MM.1S (cell line): ENCODE data around the gene SLC24A3.

Experiments
- DNase-seq: peaks from one replicate; pipeline ENCODE4 v3.0.0-alpha.2; 2015
- H2AFZ ChIP-seq: fragments of 300-600 bp; sonication (generic); 2 replicates; pipeline ENCODE4 v1.6.0; 2016; ENCODE audit warnings: antibody characterized with exemption, low read length
- H3F3A ChIP-seq: fragments of 300-600 bp; sonication (generic); 2 replicates; pipeline ENCODE4 v1.6.1; 2016; ENCODE audit warnings: mild to moderate bottlenecking, antibody characterized with exemption, low read length, moderate library complexity, mixed read lengths; ENCODE audit not compliant: insufficient read depth
- H3K27ac ChIP-seq: fragments of 300-600 bp; sonication (generic); 2 replicates; pipeline ENCODE4 v1.5.1; 2016; ENCODE audit warnings: mild to moderate bottlenecking, low read length
- H3K27me3 ChIP-seq: fragments of 300-600 bp; sonication (generic); replicated peaks from 2 replicates; pipeline ENCODE4 v1.6.0; 2016; ENCODE audit warnings: low read length; ENCODE audit not compliant: insufficient read depth
- H3K36me3 ChIP-seq: fragments of 300-600 bp; sonication (generic); replicated peaks from 2 replicates; pipeline ENCODE4 v1.6.1; 2016; ENCODE audit warnings: mild to moderate bottlenecking, low read length, mixed read lengths; ENCODE audit not compliant: insufficient read depth
- H3K4me1 ChIP-seq: fragments of 300-600 bp; sonication (generic); 2 replicates; pipeline ENCODE4 v1.6.1; 2016; ENCODE audit warnings: low read length, mixed read lengths
- H3K4me2 ChIP-seq: fragments of 300-600 bp; sonication (generic); 2 replicates; pipeline ENCODE4 v1.6.0; 2016; ENCODE audit warnings: low read depth, low read length
- H3K4me3 ChIP-seq: fragments of 300-600 bp; sonication (generic); 2 replicates; pipeline ENCODE4 v1.5.1; 2016; ENCODE audit warnings: low read length, mixed read lengths
- H3K79me2 ChIP-seq: fragments of 300-600 bp; sonication (generic); 2 replicates; pipeline ENCODE4 v1.6.1; 2016; ENCODE audit warnings: mixed run types, low read length, mixed read lengths
- H3K9ac ChIP-seq: fragments of 300-600 bp; sonication (generic); 2 replicates; pipeline ENCODE4 v1.6.1; 2016; ENCODE audit warnings: low read length, mixed read lengths
- H3K9me2 ChIP-seq: fragments of 300-600 bp; sonication (generic); replicated peaks from 2 replicates; pipeline ENCODE4 v1.6.1; 2016; ENCODE audit warnings: mild to moderate bottlenecking, low read length, mixed read lengths; ENCODE audit not compliant: insufficient read depth
- H3K9me3 ChIP-seq: fragments of 300-600 bp; sonication (generic); replicated peaks from 2 replicates; pipeline ENCODE4 v1.6.1; 2016; ENCODE audit warnings: mild to moderate bottlenecking, low read length, mixed read lengths; ENCODE audit not compliant: insufficient read depth
- H4K20me1 ChIP-seq: fragments of 300-600 bp; sonication (generic); 2 replicates; pipeline ENCODE4 v1.6.1; 2016; ENCODE audit warnings: mild to moderate bottlenecking, low read length, moderate library complexity, mixed read lengths; ENCODE audit not compliant: insufficient read depth
- CTCF ChIP-seq: fragments of 300-600 bp; sonication (generic); IDR thresholded peaks from 2 replicates; pipeline ENCODE4 v1.5.1; 2016; ENCODE audit warnings: antibody characterized with exemption, low read length, mixed read lengths
- EZH2 ChIP-seq: fragments of 300-600 bp; sonication (generic); optimal IDR thresholded peaks from 2 replicates; pipeline ENCODE3; 2017; ENCODE audit warnings: low read depth, mild to moderate bottlenecking, antibody characterized with exemption, low read length, mixed read lengths
- EZH2phosphoT487 ChIP-seq: fragments of 300-600 bp; sonication (generic); IDR thresholded peaks from 2 replicates; pipeline ENCODE4 v1.6.1; 2018; ENCODE audit warnings: antibody characterized with exemption, low read length

SLC24A3 gene

GRCh38 chr20:19301142-19301541 is 88.7 kb downstream of the SLC24A3 start:
- Histone ChIP-seq H2AFZ (no peak overlapping the region), H3K27me3 (no peaks in the 10 kb centered on the region)

GRCh38 chr20:19301843-19302242 is 89.4 kb downstream of the SLC24A3 start:
- no peak overlapping the region for H3K27ac ChIP-seq
- no peaks in the 10 kb centered on the region for H3K9me3 ChIP-seq
- TF ChIP-seq CTCF (no peak), EZH2phosphoT487 (no peak), EZH2 (no peak)
- no peak overlapping the region for H3K9ac ChIP-seq
- H3K79me2 ChIP-seq: no peaks in the 10 kb centered on the region
- no peak overlapping the region for H3K4me3 ChIP-seq
- H3K36me3 ChIP-seq: no peaks in the 10 kb centered on the region
- no peak overlapping the region for H2AFZ ChIP-seq
- no peaks in the 10 kb centered on the region for H3K9me2 ChIP-seq
- no peak for DNase-seq
- no peaks in the 10 kb centered on the region for H3K27me3 ChIP-seq
- H3K4me2 ChIP-seq: no peak overlapping the region
- no peaks in the 10 kb centered on the region for H4K20me1 ChIP-seq
- H3F3A ChIP-seq: no peaks in the 10 kb centered on the region
- no peaks in the 10 kb centered on the region for H3K4me1 ChIP-seq

More at GRCh38 chr20:19301142-19301541, 88.7 kb downstream of the SLC24A3 start:
- no peaks in the 10 kb centered on the region for H4K20me1 ChIP-seq
- H3K4me1 ChIP-seq: no peaks in the 10 kb centered on the region
- H3K27ac ChIP-seq: no peak overlapping the region
- no peak overlapping the region for H3K9ac ChIP-seq
- H3K9me3 ChIP-seq: no peaks in the 10 kb centered on the region
- no peaks in the 10 kb centered on the region for H3F3A ChIP-seq
- no peak overlapping the region for H3K4me3 ChIP-seq
- H3K9me2 ChIP-seq: no peaks in the 10 kb centered on the region
- H3K36me3 ChIP-seq: no peaks in the 10 kb centered on the region
- no peak overlapping the region for H3K4me2 ChIP-seq
- DNase-seq: no peak
- H3K79me2 ChIP-seq: no peaks in the 10 kb centered on the region
- no peak for TF ChIP-seq CTCF
- TF ChIP-seq EZH2phosphoT487: no peak
- no peak for TF ChIP-seq EZH2

- no peaks in the 10 kb centered on the region for H3K9me3 ChIP-seq
- no peaks in the 10 kb centered on the region for H3K4me1 ChIP-seq
- no peak for DNase-seq
- no peaks in the 10 kb centered on the region for H3K36me3 ChIP-seq
- no peaks in the 10 kb centered on the region for H3K79me2 ChIP-seq
- no peaks in the 10 kb centered on the region for H3F3A ChIP-seq
- no peak overlapping the region for H2AFZ ChIP-seq
- H4K20me1 ChIP-seq: no peaks in the 10 kb centered on the region
- H3K27me3 ChIP-seq: no peaks in the 10 kb centered on the region
- H3K9me2 ChIP-seq: no peaks in the 10 kb centered on the region
- H3K4me2 ChIP-seq: no peak overlapping the region
- no peak overlapping the region for H3K27ac ChIP-seq
- no peak overlapping the region for H3K4me3 ChIP-seq
- TF ChIP-seq CTCF (no peak), EZH2 (no peak), EZH2phosphoT487 (no peak)
- H3K9ac ChIP-seq: no peak overlapping the region
Measured at GRCh38 chr20:19302714-19303113, 90.3 kb downstream of the SLC24A3 start.
